Astrocyte (in vitro differentiated cells and primary cell): ENCODE measurements around the gene HDAC10. TPM values are rescaled to one million over a fixed set of nuclear protein-coding genes. Genes with fewer than 3 reads are reported as not detected.

ENCODE experiments used
- DNase-seq: peaks from one replicate; pipeline ENCODE4 v3.0.0-alpha.2; 2010; ENCODE audit warnings: low read depth
- FAIRE-seq: peaks from 2 replicates; lab custom pipeline; 2011; peaks lifted over from hg19 to GRCh38; lab: Jason Lieb, UNC
- H2AFZ ChIP-seq: 2 replicates; pipeline ENCODE4 v1.6.0; 2012; ENCODE audit warnings: low read depth, low read length, inconsistent platforms
- H3K27ac ChIP-seq: 2 replicates; pipeline ENCODE4 v1.5.1; 2011; ENCODE audit warnings: low read depth, low read length, inconsistent platforms
- H3K27me3 ChIP-seq: 2 replicates; pipeline ENCODE4 v1.6.0; 2011; ENCODE audit warnings: low read length, inconsistent platforms; ENCODE audit not compliant: insufficient read depth
- H3K36me3 ChIP-seq: 2 replicates; pipeline ENCODE4 v1.5.1; 2011; ENCODE audit warnings: low read length, inconsistent platforms; ENCODE audit not compliant: insufficient read depth
- H3K4me1 ChIP-seq: 2 replicates; pipeline ENCODE4 v1.5.1; 2011; ENCODE audit warnings: low read length, inconsistent platforms; ENCODE audit not compliant: insufficient read depth
- H3K4me2 ChIP-seq: 2 replicates; pipeline ENCODE4 v1.6.0; 2012; ENCODE audit warnings: low read length, inconsistent platforms
- H3K4me3 ChIP-seq: 2 replicates; pipeline ENCODE4 v1.5.1; 2011; ENCODE audit warnings: low read depth, mild to moderate bottlenecking, low read length, inconsistent platforms; ENCODE audit not compliant: insufficient read depth
- H3K79me2 ChIP-seq: 2 replicates; pipeline ENCODE4 v1.6.0; 2012; ENCODE audit warnings: mild to moderate bottlenecking, low read length, inconsistent platforms; ENCODE audit not compliant: insufficient read depth
- H3K9ac ChIP-seq: 2 replicates; pipeline ENCODE4 v1.6.0; 2012; ENCODE audit warnings: mild to moderate bottlenecking, low read length, inconsistent platforms
- H3K9me3 ChIP-seq: 2 replicates; pipeline ENCODE4 v1.5.1; 2012; ENCODE audit warnings: low read depth, mild to moderate bottlenecking, low read length, inconsistent platforms; ENCODE audit not compliant: insufficient read depth
- H4K20me1 ChIP-seq: 2 replicates; pipeline ENCODE4 v1.6.0; 2012; ENCODE audit warnings: low read length, inconsistent platforms; ENCODE audit not compliant: insufficient read depth
- H3K27ac Mint-ChIP-seq: one replicate; pipeline ENCODE4 v1.8.0; 2021; ENCODE audit warnings: mild to moderate bottlenecking, mixed read lengths; ENCODE audit not compliant: unreplicated experiment
- H3K27me3 Mint-ChIP-seq: one replicate; pipeline ENCODE4 v1.8.0; 2021; ENCODE audit warnings: low read depth, mixed read lengths; ENCODE audit not compliant: unreplicated experiment
- H3K36me3 Mint-ChIP-seq: one replicate; pipeline ENCODE4 v1.8.0; 2021; ENCODE audit warnings: low read depth, mixed read lengths; ENCODE audit not compliant: unreplicated experiment
- H3K4me1 Mint-ChIP-seq: one replicate; pipeline ENCODE4 v1.8.0; 2021; ENCODE audit warnings: low read depth, mixed read lengths; ENCODE audit not compliant: unreplicated experiment
- H3K4me3 Mint-ChIP-seq: one replicate; pipeline ENCODE4 v1.8.0; 2021; ENCODE audit warnings: mild to moderate bottlenecking, moderate library complexity, mixed read lengths; ENCODE audit not compliant: unreplicated experiment
- H3K9me3 Mint-ChIP-seq: one replicate; pipeline ENCODE4 v1.8.0; 2021; ENCODE audit warnings: mild to moderate bottlenecking, mixed read lengths; ENCODE audit not compliant: unreplicated experiment
- EZH2 ChIP-seq: IDR thresholded peaks from 2 replicates; pipeline ENCODE4 v1.6.1; 2012; ENCODE audit warnings: mild to moderate bottlenecking, low read length, inconsistent platforms; ENCODE audit not compliant: insufficient read depth
- total RNA-seq: library from RNA; stranded (reverse); gene quantifications from 2 replicates; pipeline ENCODE4 v1.2.1, GENCODE V29; 2021
- TF ChIP-seq, protein P1 (sequence below): IDR thresholded peaks from 2 replicates; pipeline ENCODE4 v1.5.1; 2011; ENCODE audit warnings: low read depth, mild to moderate bottlenecking, inconsistent platforms, low read length, moderate library complexity; ENCODE audit not compliant: insufficient read depth

Gene HDAC10
- total RNA-seq, 1 donor from 2014 or later, result 46.5 TPM

- H4K20me1 ChIP-seq, result peaks cover 66% of the 10 kb centered on the region
Observed at GRCh38 chr22:50244420-50245213, 6.4 kb downstream of the HDAC10 start, which contains the start of gene TUBGCP6. TUBGCP6 (minus strand) TSS chr22:50245023; CDS start chr22:50244459, 564 bp downstream.

DNA sequence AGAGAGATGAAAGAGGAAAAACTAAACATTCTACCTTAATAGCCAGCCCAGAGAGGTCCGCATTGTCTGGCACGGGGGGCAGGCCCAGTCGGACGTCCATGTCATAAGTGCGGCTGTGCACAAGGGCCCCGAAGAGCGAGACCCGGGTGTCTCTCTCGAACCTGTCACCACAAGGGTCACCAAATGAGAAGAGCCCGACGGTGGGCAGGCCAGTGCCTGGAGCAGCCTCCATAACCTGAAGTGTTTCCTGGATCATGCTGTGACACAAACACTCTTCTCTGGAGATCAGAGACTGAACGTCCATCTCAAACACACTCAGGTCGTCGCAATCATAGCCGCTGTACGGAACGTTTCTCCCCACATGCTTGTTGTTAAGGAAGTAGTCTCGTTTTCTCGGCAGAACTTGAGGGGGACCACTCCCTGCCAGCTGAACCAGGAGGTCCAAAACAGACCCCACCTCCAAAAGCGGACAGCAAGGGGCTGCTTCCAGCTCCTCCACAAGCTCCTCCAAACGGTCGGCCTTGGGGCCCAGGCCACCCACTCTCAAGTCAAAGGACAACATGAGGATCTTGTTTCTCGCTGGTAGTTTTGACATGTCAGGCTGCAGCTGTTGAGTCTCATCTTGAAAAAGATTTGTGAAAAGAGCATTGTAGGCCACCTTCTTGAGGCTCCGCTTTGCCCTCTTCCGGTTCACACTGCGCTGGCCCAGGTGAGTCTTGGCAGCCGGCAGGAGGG, 7.2 kb downstream of the HDAC10 start:
- Mint-ChIP-seq H3K27me3 (no peaks in the 10 kb centered on the region), H3K9me3 (no peaks in the 10 kb centered on the region), H3K4me3 (peak overlapping the region; percentile 97), H3K4me1 (peaks cover 12% of the 10 kb centered on the region), H3K27ac (peak overlapping the region; percentile 91), H3K36me3 (peaks cover 5% of the 10 kb centered on the region)
- H3K36me3 ChIP-seq, result no peaks in the 10 kb centered on the region
- DNase-seq, result no peak
- H3K4me3 ChIP-seq, result peak overlapping the region; percentile 83
- TF ChIP-seq EZH2, result no peak
- TF ChIP-seq, protein P1, sequence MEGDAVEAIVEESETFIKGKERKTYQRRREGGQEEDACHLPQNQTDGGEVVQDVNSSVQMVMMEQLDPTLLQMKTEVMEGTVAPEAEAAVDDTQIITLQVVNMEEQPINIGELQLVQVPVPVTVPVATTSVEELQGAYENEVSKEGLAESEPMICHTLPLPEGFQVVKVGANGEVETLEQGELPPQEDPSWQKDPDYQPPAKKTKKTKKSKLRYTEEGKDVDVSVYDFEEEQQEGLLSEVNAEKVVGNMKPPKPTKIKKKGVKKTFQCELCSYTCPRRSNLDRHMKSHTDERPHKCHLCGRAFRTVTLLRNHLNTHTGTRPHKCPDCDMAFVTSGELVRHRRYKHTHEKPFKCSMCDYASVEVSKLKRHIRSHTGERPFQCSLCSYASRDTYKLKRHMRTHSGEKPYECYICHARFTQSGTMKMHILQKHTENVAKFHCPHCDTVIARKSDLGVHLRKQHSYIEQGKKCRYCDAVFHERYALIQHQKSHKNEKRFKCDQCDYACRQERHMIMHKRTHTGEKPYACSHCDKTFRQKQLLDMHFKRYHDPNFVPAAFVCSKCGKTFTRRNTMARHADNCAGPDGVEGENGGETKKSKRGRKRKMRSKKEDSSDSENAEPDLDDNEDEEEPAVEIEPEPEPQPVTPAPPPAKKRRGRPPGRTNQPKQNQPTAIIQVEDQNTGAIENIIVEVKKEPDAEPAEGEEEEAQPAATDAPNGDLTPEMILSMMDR, result no peak
- peak overlapping the region; percentile 47 for H3K27ac ChIP-seq
- H3K9ac ChIP-seq, result peak overlapping the region; percentile 94
- no peaks in the 10 kb centered on the region for H3K9me3 ChIP-seq
- H4K20me1 ChIP-seq, result peaks cover 66% of the 10 kb centered on the region
- H3K4me1 ChIP-seq, result peaks cover 35% of the 10 kb centered on the region
- peak overlapping the region; percentile 68 for H2AFZ ChIP-seq
- H3K4me2 ChIP-seq, result peak overlapping the region; percentile 99
- peaks cover 88% of the 10 kb centered on the region for H3K79me2 ChIP-seq
- no peaks in the 10 kb centered on the region for H3K27me3 ChIP-seq
- FAIRE-seq, result no peak

More at GRCh38 chr22:50244420-50245213, 6.4 kb downstream of the HDAC10 start, which contains the start of gene TUBGCP6:
- peak within 1 kb of the TSS; percentile 99 for H3K4me2 ChIP-seq
- no peaks in the 10 kb centered on the region for H3K9me3 Mint-ChIP-seq
- H3K4me3 Mint-ChIP-seq, result peak within 1 kb of the TSS; percentile 97
- DNase-seq (peak; percentile 86), FAIRE-seq (no peak)
- H3K27ac Mint-ChIP-seq, result peak within 1 kb of the TSS; percentile 98
- H3K4me1 Mint-ChIP-seq, result peaks cover 12% of the 10 kb centered on the region
- H3K79me2 ChIP-seq, result peaks cover 85% of the 10 kb centered on the region
- H3K27ac ChIP-seq, result peak within 1 kb of the TSS; percentile 90
- H3K36me3 Mint-ChIP-seq, result peaks cover 5% of the 10 kb centered on the region
- H3K9me3 ChIP-seq, result no peaks in the 10 kb centered on the region
- peak within 1 kb of the TSS; percentile 83 for H3K4me3 ChIP-seq
- peak within 1 kb of the TSS; percentile 88 for H2AFZ ChIP-seq
- H3K4me1 ChIP-seq, result peaks cover 35% of the 10 kb centered on the region
- no peaks in the 10 kb centered on the region for H3K27me3 ChIP-seq
- TF ChIP-seq, protein P1, result no peak
- no peak for TF ChIP-seq EZH2
- peak within 1 kb of the TSS; percentile 94 for H3K9ac ChIP-seq
- no peaks in the 10 kb centered on the region for H3K36me3 ChIP-seq
- H3K27me3 Mint-ChIP-seq, result no peaks in the 10 kb centered on the region
